Uterus (tissue), 2 donors: ENCODE data around the gene SAP130.

Experiments
- CTCF ChIP-seq, 4 experiments: fragments of 200-600 bp in 2 of 4; fragments of 450-650 bp in 2 of 4; sonication (generic) in 2 of 4; IDR thresholded peaks; one replicate each; pipeline ENCODE4 v1.5.1; 2016 to 2019; ENCODE audit warnings: antibody characterized with exemption in 4 of 4, mild to moderate bottlenecking in 2 of 4, moderate library complexity in 1 of 4
- POLR2A ChIP-seq, 2 donors: fragments of 450-650 bp; IDR thresholded peaks; one replicate each; pipeline ENCODE4 v1.6.1; 2016; ENCODE audit warnings: antibody characterized with exemption in 2 of 2, mild to moderate bottlenecking in 1 of 2, moderate library complexity in 1 of 2

- TF ChIP-seq POLR2A (IDR thresholded peaks at IDR 0.05) (no peak), CTCF (IDR thresholded peaks at IDR 0.05) (no peak)
Observed at GRCh38 chr2:127984551-127984950, 43.3 kb downstream of the SAP130 start.
